Stimulated activated CD4-positive, alpha-beta T cell treated with anti-CD3 and anti-CD28 coated beads, Interleukin-4, amount 100 ng/mL, for 4 hours (primary cell): ENCODE measurements around the gene PYGB.
A peak's percentile ranks its signal among the peaks of the same experiment; 100 is the strongest.
"Not testable (repeated sequence)": the region's sequence is repeated elsewhere in the genome, so short reads cannot be mapped to it uniquely, and the experiment has no call there.

Source experiments
- DNase-seq, 2 experiments: peaks; one replicate each; pipeline ENCODE4 v3.0.0-alpha.2; 2020

Gene PYGB

DNA sequence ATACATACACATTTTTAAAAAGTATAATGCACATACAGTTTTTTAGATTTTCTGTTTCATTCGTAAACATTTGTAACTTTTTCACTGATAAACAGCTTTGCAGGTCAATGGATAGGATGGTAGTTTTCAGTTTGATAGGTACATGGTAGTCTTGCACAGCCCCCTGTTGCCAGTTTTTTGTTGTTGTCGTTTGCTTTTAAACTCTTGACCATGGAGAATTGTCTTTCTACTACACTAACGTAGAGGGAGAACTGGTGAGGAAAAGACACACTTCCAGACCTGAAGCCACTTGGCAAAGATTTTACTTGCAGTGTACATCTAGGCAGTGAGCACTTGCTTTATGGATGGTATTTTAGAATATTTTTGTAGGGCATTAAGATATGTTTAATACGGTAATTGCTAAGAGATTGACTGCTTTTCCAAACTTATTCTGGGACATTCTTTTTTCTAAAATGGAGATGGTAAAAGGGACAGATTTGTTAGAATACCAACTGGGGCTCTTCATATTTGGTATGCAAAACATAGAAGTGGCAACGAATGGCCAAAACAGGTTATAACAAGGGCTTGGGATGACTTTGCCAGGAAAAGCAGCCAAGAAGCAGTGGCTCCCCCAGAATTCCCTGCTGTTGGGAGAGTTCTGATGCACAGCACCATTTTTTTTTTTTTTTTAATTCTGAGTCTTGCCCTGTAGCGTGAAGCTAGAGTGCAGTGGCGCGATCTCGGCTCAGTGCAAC lies 1.5 kb downstream of the PYGB start:
- no peak for DNase-seq

DNA sequence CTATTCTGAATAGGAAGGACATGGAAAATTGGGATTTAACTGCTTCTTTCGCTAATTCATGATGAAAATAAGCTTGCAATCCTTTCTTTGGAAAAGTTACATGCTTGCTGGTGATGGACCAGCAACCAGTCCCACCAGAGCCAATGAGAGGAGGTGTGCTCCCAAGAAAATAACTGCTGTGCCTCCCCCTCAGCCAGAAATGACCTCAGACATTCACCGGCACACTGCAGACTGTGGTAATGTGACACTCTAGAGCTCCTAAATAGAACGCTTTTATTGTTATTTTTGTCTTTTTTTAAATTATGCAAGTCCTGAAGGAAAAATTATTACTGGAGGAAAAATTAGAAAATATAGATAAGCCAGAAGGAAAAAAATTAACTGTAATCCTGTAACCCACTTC lies 2.6 kb downstream of the PYGB start:
- no peak for DNase-seq

DNA sequence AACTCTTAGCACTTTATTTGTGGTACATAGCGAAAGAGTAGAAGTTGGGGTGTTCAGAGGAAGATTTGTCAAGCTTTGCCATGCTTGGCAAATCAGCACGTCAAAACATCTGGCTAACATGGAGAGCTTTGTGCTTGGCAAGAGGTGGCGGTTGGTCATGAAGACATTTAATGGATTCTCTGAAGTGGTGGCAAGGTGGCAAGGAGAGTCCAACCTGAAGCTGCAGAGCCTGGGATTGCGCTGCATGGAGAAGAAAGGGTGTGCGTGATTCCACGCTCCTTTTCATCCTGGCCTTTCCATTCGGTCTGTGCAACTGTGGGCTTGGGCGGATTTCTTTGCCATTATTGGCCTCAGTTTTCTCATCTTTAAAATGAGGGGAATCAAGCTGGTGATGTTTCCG lies 3.1 kb downstream of the PYGB start:
- no peak for DNase-seq

DNA sequence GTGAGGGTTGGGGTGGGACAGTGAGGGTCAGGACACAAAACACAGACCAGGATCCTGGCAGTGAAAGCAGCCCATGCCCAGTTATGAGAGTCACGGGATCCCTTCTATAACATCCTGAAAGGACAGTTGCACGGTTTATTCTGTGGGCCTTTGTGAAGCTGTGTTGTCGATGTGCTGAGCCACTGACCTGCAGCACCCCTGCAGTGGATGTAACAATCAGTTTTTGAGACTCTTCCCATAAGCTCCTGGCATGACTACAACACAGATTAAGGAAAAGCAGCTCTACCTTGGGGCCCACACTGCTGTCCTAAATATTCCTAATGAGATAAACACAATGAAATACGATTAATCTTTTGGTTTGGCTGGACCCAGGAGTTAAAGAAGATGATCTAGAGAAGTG lies 3.7 kb downstream of the PYGB start:
- DNase-seq: no peak

DNA sequence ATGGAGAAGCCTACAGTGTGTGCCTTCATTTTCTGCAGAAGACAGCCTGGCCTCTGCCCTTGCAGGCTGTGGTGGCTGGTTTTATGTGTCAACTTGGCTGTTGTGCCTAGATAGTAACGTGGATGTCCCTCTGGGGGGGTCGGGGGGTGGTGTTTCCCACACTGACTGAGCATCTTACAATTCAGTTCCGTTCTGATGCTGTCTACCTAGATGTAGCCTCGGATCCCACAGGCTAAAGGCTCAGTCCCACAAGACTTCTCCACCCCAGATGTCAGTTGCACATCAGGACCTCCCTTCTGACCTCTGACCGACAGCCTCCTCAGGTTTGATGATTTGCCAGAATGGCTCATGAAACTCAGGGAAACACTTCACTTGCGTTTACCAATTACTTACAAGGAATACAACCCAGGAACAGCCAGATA lies 4.4 kb downstream of the PYGB start:
- DNase-seq: no peak

DNA sequence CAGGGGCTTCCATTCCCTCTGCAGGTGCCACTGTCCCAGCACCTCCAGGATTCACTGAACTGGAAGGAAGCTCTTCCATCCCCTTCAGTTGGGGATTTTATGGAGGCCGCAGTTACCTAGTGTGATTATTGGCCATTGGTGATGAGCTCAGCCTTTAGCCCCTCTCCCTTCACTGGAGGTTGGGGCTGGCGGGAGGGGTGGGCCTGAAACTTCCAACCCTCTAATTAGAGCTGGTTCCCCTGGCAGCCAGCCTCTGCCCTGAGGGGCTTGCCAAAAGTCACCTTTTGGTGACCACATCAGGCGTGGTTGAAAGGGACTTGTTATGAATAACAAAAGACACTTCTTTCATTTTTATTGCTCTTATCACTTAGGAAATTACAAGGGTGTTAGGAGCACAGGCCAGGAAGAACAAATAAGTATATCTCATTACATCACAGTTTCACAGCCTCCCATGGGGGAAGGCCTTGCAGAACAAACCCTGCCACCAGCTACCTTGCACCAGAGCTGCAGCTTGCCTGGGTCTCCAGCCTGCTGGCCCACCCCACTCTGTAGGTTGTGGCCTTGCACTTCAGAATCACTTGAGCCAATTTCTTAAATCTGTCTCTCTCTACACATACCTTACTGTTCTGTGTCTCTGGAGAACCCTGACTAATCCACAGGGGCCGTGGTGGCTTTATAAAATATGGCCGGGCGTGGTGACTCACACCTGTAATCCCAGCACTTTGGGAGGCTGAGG lies 5.0 kb downstream of the PYGB start:
- DNase-seq: no peak

DNA sequence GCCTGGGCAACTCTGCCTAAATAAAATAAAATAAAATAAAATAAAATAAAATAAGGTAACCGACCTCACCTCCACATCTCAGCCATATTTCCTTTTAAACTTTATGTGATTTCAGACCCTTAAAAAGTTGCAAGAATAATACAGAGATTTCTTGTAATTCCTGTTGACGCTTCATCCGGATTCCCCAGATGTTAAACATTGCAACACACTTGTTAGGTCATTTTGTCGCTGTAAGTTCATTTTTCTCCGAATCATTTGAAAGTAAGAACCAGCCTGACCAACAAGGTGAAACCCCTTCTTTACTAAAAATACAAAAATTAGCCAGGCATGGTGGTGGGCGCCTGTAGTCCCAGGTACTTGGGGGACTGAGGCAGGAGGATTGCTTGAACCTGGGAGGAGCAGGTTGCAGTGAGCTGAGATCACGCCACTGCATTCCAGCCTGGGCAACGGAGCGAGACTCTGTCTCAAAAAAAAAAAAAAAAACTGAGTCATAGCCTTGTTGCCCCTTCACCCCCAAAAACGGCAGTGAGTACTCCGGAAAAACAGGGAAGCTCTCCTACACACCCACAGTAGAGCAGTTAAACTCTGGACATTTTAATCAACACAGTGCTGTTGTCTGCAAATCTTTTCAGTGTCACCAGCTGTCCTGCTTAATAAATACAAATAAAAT lies 5.9 kb downstream of the PYGB start:
- DNase-seq: no peak

DNA sequence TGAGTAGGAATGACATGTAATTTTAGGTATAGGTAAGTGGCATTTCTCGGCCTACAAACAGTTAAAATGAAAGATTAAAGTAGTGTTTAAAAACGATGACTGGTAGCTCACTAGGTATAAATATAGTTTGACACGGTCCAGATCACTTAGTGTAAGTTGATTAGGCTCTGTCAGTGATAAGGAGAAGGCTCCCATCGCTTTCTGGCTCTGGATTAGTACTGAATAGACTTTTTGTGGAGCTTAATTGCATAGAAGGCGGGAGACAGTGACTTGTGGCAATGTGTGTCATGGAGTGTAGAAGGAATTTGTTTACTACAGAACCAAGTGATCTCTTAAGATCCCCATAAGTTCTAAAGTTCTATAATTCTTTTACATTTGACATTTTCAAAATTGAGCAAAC lies 6.7 kb downstream of the PYGB start:
- no peak for DNase-seq

DNA sequence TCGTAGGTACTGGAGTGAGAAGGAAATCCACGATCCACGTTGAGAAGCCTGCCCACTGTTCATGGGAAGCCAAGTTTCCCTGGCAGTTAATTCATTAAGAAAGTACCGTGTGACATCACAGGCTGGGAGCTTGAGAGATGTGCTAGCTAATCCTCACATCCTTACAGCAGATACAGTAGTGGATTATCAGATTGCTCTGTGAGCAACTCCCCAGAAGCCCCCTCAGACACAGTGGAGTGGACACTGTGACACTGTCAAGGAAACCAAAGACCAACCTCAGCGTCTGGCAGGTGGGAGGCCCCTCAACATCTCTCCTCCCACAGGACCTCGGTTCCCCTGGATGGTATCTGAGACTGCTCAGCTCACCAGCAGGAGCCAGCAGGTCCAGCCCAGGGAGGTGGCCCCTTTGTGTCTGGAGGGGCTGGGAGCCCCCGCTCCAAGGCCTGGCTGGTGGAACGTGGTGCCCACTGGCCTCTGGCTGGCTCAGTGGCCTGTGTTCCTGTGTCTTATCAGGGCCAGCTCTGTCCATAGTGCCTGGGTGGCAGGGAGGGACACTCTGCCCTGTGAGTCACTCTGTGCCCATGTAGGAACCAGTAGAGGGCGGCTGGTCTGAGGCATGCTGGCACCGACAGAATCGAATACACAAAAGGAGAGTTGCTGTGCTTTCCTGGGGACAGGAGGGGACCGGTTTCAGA lies 7.2 kb downstream of the PYGB start:
- no peak for DNase-seq

DNA sequence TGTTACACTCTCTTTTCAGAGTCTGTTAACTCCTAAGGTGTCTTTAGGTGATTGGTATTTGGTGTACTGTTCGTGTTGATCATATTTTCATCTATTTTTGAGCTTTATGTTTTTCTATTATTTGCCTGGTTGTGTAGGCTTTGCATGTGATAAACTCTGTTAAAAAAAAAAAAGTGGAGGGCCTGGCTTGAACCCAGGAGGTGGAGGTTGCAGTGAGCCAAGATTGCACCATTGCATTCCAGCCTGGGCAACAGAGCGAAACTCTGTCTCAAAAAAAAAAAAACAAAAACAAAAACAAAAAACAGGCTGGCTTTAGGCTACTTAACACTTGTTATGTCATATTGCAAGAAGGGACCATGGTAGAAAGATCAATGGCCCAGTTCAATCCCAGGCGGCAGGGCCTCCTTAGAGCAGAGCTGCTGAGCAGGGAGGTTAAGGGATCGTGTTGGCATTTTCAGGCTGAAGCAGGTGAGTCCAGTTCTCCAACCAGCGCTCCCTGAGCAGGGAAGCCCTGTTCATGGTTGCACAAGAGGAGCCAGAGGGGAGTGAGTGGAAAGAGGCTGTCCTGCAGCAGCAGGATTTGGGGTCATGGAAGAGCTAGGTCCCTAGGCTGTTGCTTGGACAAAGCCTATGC lies 8.5 kb downstream of the PYGB start:
- no peak for DNase-seq

DNA sequence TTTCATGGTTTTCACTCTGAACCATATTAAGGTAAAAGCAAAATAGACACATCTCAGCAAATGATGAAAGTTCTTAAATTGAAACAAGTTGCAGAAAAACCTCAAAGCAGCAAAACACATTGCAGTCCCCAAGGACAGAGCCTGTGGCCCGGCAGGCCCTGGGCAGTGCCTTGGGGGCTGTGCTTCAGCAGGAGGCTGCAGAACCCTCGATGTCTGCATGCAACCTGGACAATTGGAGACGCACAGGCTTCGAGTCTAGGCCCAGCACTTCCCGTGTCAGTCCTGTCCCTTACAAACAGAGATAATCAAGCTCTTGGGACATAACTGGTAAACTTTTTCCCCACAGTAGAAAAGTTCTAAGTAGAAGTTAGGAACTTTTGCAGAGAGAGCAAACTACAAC lies 9.2 kb downstream of the PYGB start:
- no peak for DNase-seq

DNA sequence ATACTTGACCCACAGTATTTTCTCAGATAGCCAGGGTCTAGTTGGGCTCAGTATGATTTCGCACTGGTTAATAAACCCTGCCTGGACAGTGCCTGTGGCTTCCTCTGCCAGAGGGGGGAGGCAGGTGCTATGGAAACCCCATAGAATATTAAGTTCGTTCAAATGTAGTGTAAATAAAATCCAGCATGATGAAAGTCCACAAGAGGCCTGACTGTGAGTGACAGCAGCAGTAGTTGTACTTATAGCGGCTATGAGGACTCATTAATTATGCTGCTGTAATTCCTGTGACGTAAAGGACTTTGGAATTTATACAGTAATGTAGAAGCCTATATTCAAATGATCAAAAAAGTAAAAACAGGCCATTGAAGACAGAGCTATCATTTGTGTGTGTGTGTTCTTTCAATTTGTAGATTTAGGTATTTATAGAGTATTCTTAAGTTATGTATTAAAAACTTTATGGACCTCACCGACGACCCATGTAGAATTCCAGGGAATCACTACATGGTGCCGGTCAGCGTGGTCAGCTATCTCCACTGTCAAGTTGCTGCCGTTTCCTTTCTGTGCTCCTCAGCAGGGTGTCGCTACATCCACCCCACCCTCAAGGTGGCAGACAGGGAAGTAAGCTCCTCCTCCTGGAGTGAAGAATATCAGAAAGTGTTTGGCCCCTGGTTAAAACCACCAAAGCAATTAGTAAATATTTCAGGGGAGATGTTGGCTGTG lies 10.0 kb downstream of the PYGB start:
- DNase-seq: no peak

DNA sequence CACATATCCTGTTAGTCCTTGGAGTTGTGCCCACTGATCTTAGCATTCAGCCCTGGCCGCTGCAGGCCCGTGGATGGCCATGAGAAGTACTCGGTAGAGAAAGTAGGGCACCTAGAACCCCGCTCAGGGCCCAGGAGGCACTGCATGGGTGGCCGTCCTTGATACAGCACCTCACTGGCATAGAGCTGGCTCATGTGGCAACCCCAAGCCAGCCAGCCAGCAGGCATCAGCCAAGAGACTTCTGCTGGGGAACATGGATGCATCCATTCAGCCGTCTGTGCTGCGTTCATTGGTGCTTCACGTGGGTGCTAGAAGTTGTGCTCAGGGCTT lies 10.6 kb downstream of the PYGB start:
- DNase-seq: no peak

DNA sequence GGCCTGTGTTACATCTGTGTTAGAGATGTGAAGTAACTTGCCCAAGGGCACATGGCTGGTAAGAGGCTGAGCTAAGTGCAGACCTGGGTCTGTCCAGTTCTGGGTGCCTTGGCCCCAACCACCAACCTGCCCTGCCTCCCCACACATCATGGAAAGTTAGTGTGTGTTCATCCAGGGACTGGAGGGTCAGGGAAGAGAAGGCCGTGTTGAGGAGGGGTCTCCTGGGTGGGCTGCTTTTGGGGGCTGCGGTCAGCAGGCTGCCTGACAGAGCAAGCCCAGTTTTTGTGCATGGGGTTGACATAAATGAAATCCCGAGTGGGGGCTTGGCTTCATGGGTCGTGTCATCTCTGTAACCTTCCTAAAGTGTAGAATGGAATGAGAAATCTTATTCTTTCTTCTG lies 10.9 kb downstream of the PYGB start:
- DNase-seq: no peak

DNA sequence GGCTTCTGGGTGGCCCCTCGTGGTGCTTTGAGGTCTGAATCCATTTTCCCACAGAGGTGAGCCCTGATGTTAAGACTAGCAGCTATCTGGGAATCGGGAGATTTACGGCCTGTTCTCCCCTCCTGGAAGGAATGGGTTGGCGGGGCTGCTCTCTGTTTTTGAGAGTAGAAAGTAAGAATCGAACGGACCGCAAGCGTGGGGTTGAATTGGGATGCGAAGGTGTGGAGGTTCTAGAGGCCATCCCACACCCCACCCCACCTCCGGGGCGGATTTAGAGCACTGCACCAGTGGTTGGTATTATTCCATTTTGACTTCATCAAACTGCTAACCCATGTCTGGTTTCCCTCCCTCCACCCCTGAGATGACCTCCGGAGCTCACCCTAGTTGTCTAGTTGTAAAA lies 11.5 kb downstream of the PYGB start:
- DNase-seq: no peak

DNA sequence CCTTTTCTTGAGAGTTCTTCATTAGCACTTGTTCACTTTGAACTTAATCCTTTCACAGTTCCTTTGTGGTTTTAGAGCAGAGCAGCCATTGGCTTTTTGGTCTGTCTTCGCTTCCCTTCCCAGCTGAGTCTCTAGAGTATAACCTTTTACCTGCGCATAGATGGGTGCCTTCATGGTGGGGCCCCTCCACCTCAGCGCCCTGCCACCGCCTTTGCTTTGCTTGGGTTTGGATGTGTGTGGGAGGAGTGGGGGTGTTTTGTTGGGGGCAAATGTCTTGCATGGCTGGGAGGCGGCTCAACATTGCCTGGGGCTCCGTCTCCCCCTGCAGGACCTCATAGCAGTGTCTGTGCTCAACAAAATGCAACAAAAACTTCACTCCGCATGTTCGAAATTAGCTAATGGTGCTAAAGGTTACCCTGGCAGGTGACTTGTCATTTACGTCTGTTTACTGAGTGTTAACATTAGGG lies 11.9 kb downstream of the PYGB start:
- peak in 1 of 2 experiments; percentile 37 for DNase-seq

DNA sequence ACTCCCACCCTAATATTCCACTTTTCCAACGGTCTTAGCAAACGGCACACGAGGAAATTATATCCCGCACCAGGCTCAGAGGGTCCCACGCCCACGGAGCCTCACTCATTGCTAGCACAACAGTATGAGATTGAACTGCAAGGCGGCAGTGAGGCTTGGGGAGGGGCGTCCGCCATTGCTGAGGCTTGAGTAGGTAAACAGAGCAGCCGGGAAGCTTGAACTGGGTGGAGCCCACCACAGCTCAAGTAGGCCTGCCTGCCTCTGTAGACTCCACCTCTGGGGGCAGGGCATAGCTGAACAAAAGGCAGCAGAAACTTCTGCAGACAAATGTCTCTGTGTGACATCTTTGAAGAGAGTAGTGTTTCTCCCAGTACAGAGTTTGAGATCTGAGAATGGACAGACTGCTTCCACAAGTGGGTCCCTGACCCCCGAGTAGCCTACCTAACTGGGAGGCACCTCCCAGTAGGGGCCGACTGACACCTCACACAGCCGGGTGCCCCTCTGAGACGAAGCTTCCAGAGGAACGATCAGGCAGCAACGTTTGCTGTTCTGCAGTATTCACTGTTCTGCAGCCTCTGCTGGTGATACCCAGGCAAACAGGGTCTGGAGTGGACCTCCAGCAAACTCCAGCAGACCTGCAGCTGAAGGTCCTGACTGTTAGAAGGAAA lies 13.0 kb downstream of the PYGB start:
- DNase-seq: not testable (repeated sequence)

DNA sequence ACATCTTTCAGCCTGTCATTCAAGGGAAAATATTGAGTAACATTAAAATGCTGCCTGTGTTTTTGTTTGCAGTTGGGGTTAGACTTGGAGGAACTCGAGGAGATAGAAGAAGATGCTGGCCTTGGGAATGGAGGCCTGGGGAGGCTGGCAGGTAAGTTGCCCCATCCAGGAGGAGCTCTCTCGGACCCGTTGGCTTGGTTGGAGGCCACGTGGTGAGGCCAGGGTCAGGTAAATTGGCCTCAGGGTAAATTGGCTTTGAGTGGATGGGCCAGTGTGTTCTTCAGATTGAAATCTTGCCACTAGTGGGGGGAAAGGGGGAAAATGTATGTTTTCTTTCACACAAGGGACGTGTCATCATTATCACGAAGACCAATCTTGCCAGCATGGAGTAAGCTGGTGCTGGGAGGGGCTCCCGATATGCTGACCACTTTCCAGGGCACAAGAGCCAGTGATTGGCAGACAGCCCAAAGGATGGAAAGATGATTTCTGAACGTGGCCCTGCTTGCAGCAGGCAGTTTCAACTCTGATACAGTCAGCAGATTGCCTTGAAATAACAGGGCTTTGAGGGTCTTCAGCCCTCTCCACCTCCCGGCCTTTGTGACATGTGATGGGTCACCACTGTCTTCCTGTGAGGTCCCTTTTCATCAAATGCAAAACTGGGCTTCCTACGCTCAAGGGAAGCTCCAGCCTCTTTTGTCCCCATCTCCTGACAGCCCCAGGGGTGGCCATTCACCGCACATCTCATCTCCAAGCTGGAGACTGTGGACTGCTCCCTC lies 21.4 kb downstream of the PYGB start:
- no peak for DNase-seq

DNA sequence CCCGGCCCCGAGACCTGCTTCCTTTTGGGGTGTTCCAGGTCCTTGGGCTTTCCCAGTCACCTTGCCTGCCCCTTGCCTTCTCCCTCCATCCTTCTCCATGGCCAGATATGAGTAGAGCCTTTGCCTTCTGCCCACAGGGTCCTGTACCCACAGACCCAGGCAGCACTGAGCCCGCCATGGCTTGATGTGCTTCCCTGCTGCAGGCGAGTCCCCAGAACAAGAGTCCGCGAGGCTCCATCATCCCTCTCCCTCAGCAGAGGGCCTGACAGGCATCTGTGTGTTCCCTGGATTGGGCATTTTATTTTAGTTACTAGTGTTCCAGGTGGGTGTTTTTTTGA lies 21.9 kb downstream of the PYGB start:
- no peak for DNase-seq

DNA sequence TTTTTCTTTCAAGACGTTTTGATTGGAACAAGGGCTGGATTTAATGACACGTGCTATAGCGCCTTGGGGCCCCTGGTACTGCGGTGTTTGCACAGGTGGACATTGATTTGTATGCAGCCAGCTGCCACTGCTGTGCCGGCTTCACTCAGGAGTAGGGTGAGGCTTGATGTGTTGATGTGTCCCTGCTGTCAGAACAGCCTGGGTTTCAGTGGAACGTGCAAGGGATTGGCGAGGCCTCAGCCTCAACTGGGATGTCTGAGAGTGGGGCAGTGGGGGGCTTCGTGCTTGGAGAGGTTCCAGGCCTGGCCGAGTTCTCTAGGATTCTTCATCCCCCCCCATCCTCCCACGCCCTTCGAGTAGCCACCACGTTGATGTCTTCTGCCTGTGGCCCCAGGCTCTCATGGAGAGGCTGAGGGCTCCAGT lies 23.0 kb downstream of the PYGB start:
- no peak for DNase-seq
